ENCODE measurements around the gene GAS2. TPM values are rescaled to one million over a fixed set of nuclear protein-coding genes. Genes with fewer than 3 reads are reported as not detected.
"Not testable (repeated sequence)": the region's sequence is repeated elsewhere in the genome, so short reads cannot be mapped to it uniquely, and the experiment has no call there.

Gene GAS2
- total and polyA plus RNA-seq, 7 donors = 1.1 to 4.8 (median 1.6) TPM

DNA sequence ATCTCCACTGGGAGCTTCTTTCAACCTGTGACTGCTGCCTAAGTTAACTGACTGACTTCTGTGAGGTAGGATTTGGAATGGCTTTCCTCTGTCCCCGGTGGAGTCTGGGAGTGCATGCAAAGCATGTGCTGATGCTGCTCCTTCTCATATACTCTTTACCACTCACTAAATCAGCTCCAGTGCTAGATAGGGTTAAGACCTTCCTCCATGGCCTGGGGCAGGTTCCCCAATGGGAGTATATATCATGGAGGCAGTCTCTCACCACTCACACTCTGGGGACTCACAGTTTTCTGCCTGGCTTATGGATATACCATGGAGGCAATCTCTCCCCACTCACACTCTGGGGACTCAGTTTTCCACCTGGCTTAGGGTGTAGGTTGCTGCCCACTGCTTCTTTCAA lies 30.7 kb upstream of the GAS2 start:
- Histone ChIP-seq H3K4me1 (no peaks in the 10 kb centered on the region), H3K27me3 (no peaks in the 10 kb centered on the region), H3K9me3 (no peaks in the 10 kb centered on the region), H3K36me3 (no peaks in the 10 kb centered on the region), H3K4me3 (no peak overlapping the region), H3K27ac (no peak overlapping the region)
- TF ChIP-seq POLR2AphosphoS5 (IDR thresholded peaks at IDR 0.05) (no peak), EP300 (IDR thresholded peaks at IDR 0.05) (no peak), POLR2A (IDR thresholded peaks at IDR 0.05) (no peak)
- TF ChIP-seq, protein P1, sequence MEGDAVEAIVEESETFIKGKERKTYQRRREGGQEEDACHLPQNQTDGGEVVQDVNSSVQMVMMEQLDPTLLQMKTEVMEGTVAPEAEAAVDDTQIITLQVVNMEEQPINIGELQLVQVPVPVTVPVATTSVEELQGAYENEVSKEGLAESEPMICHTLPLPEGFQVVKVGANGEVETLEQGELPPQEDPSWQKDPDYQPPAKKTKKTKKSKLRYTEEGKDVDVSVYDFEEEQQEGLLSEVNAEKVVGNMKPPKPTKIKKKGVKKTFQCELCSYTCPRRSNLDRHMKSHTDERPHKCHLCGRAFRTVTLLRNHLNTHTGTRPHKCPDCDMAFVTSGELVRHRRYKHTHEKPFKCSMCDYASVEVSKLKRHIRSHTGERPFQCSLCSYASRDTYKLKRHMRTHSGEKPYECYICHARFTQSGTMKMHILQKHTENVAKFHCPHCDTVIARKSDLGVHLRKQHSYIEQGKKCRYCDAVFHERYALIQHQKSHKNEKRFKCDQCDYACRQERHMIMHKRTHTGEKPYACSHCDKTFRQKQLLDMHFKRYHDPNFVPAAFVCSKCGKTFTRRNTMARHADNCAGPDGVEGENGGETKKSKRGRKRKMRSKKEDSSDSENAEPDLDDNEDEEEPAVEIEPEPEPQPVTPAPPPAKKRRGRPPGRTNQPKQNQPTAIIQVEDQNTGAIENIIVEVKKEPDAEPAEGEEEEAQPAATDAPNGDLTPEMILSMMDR (IDR thresholded peaks at IDR 0.05) = no peak
- WGBS, 2 donors = 0 to 53% methylated on average over 1 of the region's 1 CpG
- intact Hi-C loops (cut with DNase I) = no loop called here
- DNase-seq = no peak

DNA sequence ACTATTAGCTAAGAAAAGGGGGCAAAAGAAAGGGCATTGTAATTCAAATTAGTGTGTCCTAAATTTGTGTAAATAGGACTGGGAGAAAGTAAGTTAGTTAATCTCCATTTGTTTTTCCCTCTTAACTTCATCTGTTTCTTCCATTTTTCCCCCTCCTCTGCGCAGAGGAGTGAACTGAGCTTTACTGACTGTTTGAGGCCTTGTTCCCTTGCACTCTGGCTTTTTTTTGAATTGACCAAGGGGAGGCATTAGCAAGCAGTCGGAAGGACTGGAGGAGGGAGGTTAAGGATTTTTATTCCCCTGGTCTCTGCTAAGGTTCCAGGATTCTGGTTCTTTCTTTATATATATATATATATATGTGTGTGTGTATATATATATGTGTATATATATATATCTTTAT lies 25.5 kb upstream of the GAS2 start:
- Histone ChIP-seq H3K4me1 (no peaks in the 10 kb centered on the region), H3K36me3 (no peaks in the 10 kb centered on the region), H3K9me3 (no peaks in the 10 kb centered on the region), H3K4me3 (no peak overlapping the region), H3K27ac (no peak overlapping the region), H3K27me3 (no peaks in the 10 kb centered on the region)
- intact Hi-C loops (cut with DNase I) = no loop called here
- no peak for DNase-seq
- TF ChIP-seq, protein P1 (IDR thresholded peaks at IDR 0.05) = no peak
- TF ChIP-seq POLR2AphosphoS5 (IDR thresholded peaks at IDR 0.05) (no peak), POLR2A (IDR thresholded peaks at IDR 0.05) (no peak), EP300 (IDR thresholded peaks at IDR 0.05) (no peak)
- WGBS, 2 donors = 90 to 94% methylated on average over 2 of the region's 2 CpGs

DNA sequence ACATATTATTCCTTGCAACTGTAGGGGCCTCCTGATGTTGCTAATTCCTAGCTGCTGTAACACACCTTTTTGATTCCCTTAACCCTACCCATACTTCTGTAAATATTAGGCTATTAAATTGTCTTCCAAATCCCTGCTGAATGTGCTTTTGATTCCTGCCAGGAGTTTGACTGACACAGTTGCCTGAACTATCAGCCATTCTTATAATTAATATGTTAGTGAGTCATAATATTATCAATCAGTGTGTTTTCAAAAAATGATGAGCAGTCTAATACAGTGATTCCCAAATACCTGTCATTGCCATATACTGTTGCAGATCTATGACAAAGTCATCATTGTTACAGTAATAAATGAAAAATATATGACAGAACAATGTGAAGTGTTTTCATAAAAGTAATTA lies 24.9 kb upstream of the GAS2 start:
- DNase-seq = no peak
- Histone ChIP-seq H3K9me3 (no peaks in the 10 kb centered on the region), H3K4me1 (no peaks in the 10 kb centered on the region), H3K4me3 (no peak overlapping the region), H3K27ac (no peak overlapping the region), H3K36me3 (no peaks in the 10 kb centered on the region), H3K27me3 (no peaks in the 10 kb centered on the region)
- TF ChIP-seq, protein P1 (IDR thresholded peaks at IDR 0.05) = no peak
- intact Hi-C loops (cut with DNase I) = no loop called here

DNA sequence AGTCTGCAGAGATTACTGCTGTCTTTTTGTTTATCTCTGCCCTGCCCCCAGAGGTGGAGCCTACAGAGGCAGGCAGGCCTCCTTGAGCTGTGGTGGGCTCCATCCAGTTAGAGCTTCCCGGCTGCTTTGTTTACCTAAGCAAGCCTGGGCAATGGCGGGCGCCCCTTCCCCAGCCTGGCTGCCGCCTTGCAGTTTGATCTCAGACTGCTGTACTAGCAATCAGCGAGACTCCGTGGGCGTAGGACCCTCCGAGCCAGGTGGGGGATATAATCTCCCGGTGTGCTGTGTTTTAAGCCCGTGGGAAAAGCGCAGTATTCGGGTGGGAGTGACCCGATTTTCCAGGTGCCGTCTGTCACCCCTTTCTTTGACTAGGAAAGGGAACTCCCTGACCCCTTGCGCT lies 14.1 kb upstream of the GAS2 start:
- H3K27ac ChIP-seq; H3K27me3 ChIP-seq; H3K4me1 ChIP-seq; H3K36me3 ChIP-seq; intact Hi-C loops (cut with DNase I); DNase-seq; H3K9me3 ChIP-seq; H3K4me3 ChIP-seq: not testable (repeated sequence)
- WGBS, 2 donors = 82 to 87% methylated on average over 15 of the region's 15 CpGs

DNA sequence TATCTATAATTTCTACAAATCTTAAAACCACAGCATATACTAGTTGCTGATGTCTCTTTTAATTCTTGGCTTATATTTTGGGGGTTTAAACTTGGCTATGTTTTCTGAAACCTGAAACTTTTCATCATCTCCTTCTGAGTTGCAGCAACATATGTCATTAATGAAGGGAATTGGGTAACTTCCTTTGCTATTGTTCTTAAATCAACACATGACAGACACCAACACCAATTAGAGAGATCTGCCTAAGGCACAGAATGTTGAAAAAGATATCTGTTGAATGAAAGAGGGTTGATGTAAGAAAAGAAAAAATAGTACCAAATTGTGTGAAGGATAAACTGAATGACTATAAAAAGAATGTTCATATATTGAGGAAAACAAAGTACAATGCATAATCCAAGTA lies 10.3 kb upstream of the GAS2 start:
- H3K4me1 ChIP-seq = no peaks in the 10 kb centered on the region
- H3K4me3 ChIP-seq = no peak overlapping the region
- TF ChIP-seq, protein P1 (IDR thresholded peaks at IDR 0.05) = no peak
- TF ChIP-seq POLR2AphosphoS5 (IDR thresholded peaks at IDR 0.05) (no peak), EP300 (IDR thresholded peaks at IDR 0.05) (no peak), POLR2A (IDR thresholded peaks at IDR 0.05) (no peak)
- H3K9me3 ChIP-seq = no peaks in the 10 kb centered on the region
- H3K36me3 ChIP-seq = no peaks in the 10 kb centered on the region
- H3K27ac ChIP-seq = no peak overlapping the region
- intact Hi-C loops (cut with DNase I) = no loop called here
- no peak for DNase-seq
- no peaks in the 10 kb centered on the region for H3K27me3 ChIP-seq
